ENCODE data around the gene ERI3. TPM values are rescaled to one million over a fixed set of nuclear protein-coding genes. Genes with fewer than 3 reads are reported as not detected.
A peak's percentile ranks its signal among the peaks of the same experiment; 100 is the strongest.

Gene ERI3
- total RNA-seq, 1 donor from 2014 or later: 52.7 TPM

DNA sequence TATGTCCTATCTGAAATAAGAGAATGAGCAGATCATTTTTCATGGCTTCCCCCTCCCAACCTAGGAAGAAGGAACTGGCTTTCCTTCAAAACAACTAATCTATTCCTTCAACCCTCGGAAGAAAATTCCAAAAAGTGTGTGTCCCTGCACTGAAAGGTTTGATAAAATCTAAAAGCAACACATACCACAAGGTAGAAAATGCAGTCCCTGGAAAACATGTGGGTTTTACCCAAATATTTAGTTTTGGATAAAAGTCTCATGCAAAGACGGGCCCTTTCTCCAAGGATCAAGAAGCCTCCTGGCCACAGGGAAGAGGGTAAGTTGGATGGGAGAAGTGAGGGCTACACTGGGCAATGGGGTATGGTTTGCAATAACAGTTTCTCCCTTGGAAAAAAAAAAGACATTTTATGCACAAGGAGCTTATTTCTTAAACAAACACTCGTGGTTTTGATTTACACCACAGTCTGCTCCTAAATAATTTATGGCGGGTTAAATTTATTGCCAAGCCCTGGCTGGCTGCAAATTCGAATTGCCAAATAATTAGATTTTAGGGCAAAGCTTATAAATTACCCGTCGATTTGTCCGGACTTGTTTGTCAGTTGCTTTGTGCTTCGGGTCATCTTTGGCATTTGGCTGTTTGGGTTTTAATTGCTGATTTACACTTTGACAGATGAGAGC is 28.9 kb downstream of the ERI3 start:
- intact Hi-C loops (cut with DNase I): no loop called here
- ATAC-seq (no peak), DNase-seq (ENCODE audit: missing footprints) (no peak)

DNA sequence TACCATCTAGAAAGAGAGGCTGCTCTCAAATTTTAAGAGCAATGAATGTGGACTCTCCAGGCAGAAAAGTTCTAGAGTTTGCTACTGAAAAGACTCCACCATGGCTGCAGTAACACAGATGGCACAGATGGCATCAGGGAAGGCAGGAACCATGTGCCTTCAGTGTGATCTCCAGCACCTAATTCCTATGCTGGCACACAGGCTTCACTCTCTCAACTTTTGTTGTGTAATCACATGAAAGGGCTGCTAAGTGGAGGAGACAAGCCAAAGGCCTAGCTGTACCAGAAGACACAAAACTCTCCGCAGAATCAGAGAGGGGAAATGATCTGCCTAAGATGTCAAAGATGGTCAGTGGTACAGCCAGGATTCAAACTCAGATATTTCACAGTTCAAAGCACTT is 31.1 kb downstream of the ERI3 start:
- ATAC-seq (peak; percentile 49), DNase-seq (ENCODE audit: missing footprints) (no peak)
- intact Hi-C loops (cut with DNase I): no loop called here

DNA sequence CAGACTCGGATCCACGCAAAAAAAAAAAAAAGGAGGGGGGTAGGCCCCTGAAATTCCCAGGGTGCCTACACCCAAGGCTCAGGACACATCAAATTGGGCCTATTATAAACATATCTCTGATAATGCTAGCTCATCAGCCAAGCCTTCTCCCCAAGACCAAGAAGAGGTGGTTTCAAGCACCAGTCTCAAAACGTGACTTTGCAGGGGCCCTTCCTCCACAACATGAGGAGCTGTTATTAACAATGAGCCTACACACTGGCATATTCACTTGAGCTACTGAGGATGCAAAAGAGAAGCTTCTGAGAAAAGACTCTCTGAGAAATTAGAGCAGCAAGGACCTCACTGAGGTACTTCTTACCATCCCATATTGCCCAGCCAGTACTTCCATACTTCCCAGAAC is 32.7 kb downstream of the ERI3 start:
- intact Hi-C loops (cut with DNase I): no loop called here
- no peak for DNase-seq (ENCODE audit: missing footprints)
- no peak for ATAC-seq

DNA sequence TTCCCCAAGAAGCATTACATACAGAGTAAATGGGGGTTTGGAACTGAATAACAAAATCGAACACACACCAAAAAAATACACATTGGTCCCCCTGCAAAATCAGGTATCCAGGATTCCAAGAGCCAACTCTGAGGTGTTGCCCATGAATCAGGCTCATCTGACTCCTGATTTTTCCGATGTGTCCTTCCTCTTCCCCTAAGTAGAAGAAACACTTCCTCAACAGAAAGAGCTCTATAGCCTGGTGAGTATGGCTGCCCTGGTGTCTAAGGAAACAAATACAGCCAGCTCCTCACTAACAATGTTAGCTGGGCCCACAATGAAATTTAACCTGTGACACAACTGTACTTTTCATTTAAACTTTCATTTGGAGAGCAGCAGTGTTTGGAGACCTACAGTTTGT is 33.6 kb downstream of the ERI3 start:
- intact Hi-C loops (cut with DNase I): no loop called here
- DNase-seq (ENCODE audit: missing footprints) (no peak), ATAC-seq (no peak)

DNA sequence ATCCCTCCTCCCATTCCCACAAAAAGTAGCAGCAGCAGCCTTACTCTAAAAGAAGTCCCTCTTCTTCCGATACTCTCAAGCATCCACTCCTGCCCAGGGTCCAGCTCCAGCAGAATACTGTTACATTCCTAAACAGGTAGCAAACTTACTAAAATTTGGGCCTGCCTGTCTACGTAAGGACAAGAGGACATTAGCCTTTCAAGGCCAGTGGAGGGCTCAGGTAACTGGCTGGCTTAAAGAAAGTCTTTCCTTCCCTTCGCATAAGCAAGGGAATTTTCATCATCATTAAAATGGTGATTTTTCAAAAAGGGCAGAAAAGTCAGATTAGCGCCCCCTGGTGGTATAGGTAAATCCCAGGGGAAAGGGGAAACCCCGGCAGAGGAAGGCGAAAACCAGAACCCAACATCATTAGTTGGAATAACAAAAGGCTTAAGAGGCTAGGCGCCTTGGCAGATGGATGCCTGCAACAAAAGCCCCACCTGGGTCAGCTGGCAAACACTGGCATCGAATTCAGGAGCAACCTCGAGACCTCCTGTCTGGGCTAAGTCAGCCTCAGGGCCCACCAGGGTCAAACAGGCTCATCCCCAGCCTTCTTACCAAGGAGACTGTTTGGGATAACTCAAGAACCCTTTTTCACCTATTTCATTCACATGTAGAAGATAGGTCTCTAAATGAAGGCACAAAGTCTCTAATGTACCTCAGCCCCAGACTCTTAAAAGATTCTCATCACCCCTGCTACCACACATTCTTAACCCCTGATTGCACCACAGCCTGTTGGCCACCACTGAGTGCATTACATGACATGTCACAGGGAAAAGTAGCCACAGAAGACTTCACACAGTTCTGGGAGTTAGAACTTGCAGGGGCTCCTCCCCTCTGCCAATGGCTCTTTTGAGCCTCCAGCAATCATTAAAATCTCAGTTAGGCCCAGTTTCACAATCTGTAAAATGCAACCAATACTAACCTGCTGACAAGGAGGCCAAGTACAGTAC is 36.7 kb downstream of the ERI3 start:
- ATAC-seq: no peak
- intact Hi-C loops (cut with DNase I): loop anchor here (2.0 to 5.0 kb wide), 2 partner anchors 81 to 100 kb away; no protein-coding TSS in a partner anchor
- no peak for DNase-seq (ENCODE audit: missing footprints)

DNA sequence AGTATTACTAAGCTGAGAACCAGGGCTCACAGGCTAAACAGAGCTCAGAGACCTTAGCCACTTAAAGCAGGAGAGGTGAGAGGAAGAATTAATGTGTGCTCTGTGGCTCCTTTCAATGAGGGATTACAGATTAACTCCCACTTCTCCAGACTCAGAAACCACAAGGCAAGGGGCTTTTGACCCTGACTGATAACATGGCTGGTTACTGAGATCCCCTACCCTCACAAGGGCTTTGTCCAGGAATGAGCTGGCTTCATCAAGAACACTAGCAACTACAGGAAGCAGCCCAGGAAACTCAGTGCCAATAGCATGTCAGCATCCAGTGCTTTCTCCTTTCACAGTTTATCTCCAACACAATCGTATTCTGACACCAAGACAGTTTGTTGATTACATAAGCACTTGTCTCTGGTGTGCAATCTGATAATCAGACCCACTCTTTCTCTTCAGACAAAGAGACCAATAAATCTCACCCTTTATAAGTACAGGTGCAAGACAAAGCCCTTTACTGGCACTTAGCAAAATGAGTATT is 38.8 kb downstream of the ERI3 start:
- intact Hi-C loops (cut with DNase I): loop anchor here (5.0 kb wide), 1 partner anchor 79 kb away; no protein-coding TSS in a partner anchor
- no peak for DNase-seq (ENCODE audit: missing footprints)
- ATAC-seq: no peak

DNA sequence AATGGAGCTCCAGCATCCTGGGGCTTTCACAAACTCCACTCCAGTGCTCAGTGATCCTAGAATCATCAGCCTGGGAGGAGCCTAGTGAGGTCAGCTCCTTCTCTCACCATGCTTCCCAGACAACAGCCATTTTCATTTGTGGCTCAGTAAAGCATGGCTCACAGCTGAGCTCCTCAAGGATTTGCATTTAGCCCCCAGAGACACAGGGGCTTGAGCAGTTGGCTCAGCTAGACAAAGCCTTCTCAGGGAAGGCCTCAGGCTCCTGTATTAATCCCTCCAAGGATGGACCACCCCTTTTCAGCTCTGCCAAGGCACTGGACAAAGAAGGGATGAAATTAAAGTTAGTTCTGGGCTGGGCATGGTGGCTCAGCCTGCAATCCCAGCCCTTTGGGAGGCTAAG is 39.5 kb downstream of the ERI3 start:
- DNase-seq (ENCODE audit: missing footprints) (no peak), ATAC-seq (no peak)
- intact Hi-C loops (cut with DNase I): loop anchor here (5.0 kb wide), 1 partner anchor 78 kb away; no protein-coding TSS in a partner anchor

DNA sequence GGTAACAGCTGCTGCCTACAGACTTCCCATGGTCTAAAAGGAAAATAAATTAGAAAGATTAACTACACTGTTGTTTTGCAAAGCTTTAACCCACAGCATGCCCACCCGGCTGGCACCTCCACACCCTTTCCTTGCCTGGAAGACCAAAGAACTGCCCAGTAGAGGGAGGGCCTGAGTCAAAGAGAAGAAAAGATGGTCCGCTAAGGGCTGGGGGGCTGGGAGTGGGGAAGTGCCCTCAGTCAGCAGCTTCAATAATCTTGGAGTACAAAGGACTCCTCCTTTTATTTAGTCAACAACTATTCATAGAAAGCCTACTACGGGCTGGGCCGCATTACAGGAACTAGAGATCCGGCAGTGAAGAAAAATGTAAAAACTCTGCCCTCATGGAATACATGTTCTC is 40.6 kb downstream of the ERI3 start:
- ATAC-seq: no peak
- no peak for DNase-seq (ENCODE audit: missing footprints)
- intact Hi-C loops (cut with DNase I): no loop called here

DNA sequence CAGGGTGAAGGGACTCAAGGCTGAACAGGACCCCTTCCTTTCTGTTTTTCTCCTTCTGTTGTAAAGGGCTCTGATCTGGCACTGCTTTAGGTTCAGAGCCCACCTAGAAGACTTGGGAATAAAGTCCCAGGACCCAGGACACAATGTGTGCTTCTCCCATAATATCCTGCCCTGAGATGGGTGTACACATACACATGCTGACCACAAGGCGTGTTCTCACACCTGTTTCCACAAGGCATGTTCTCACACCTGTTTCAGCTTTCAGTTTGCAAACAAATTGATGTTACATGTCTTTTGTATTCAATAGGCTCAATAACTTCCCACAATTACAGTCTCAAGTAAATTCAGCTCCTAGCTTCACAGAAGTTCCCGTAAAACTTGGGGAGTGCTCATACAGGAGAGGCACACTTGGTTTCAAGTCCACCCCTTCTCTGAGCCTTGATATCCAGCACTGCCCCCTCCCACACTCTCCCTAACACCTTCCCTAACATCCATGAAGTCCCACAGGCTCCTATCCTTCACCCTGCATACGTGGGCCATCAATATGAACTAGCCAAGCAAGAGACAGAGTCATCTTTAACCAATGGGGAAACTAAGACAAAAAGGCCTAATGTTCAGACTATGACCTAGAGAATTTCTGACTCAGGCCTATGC is 41.7 kb downstream of the ERI3 start:
- DNase-seq (ENCODE audit: missing footprints) (no peak), ATAC-seq (no peak)
- intact Hi-C loops (cut with DNase I): no loop called here

DNA sequence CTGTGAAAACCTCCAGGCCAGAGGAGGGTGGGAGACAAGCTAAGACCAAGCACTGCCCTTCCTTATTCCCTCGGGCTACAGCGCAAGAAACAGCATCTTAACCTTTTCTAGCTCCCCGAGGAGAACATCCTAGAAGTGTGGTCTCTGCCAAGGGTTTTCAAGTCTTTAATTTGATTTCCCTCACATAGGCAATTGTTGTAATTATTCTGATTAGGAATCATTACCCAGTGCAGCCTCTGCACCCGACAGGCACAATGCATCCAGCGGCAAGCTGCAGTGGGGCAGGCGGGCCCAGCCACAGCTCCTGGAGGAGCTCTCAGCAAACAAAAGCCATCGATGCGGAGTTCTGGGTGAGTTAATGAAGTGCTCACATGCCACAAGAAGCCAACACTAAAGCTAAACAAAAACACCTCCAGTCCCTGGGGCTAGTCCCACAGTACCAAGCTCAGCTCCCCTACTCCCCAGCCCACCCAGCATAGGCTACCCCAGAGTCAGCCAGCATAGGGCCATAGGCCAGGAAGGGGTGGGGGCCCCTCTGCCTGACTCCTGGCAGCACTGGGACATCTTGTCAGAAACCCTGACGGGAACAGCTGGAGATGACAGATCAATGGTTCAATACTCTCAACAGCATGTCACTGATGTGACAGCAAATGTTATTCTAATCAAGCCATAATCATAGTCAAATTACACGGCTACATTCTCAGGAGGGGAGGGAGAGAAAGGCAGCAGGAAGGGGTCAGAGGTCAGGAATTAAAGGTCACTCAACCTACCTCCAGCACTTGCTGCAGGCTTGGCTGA is 42.5 kb downstream of the ERI3 start:
- DNase-seq (ENCODE audit: missing footprints) (no peak), ATAC-seq (no peak)
- intact Hi-C loops (cut with DNase I): no loop called here

DNA sequence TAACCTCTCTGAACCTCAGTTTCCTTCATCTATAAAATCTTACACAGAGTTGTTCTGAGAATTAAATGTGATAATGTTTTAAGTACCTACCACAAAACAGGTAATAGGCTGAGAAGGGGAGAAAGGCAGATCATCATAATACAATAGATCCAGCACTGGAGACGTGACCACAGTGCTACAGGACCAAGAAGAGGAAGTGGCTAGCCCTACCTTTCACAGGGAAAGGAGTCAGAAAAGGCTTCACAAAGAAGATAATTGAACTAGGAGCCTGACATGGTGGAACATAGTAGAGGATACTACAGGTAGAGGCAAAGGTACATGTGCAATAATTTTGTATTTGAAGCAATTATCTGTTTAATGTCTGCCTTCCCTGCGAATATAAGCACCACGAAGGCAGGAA is 45.1 kb downstream of the ERI3 start:
- ATAC-seq: no peak
- intact Hi-C loops (cut with DNase I): no loop called here

DNA sequence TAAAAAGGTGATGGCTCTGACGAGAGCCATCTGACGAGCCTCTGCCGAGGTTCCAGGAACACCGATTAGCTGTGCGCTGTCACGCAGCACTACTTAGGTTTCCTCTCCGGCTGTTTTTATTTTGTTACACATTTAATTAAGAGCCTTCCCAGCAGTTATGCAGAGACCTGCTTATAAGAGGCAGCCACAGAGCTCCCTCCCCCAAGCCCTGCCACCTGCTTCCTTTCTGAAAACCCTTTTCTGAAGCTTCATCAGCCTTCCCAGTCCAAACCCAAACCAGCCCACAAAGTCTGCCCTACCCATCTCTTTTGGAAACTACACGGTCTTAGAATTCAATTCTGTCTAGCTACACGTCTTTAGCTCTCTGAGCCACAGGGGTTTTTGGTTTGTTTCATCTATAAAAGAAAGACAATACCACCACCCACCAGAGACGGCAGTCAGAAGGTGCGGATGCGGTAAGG is 49.1 kb downstream of the ERI3 start:
- DNase-seq (ENCODE audit: missing footprints): no peak
- no peak for ATAC-seq
- intact Hi-C loops (cut with DNase I): no loop called here

More for the DNA sequence above, 45.1 kb downstream of the ERI3 start:
- DNase-seq (ENCODE audit: missing footprints): no peak

DNA sequence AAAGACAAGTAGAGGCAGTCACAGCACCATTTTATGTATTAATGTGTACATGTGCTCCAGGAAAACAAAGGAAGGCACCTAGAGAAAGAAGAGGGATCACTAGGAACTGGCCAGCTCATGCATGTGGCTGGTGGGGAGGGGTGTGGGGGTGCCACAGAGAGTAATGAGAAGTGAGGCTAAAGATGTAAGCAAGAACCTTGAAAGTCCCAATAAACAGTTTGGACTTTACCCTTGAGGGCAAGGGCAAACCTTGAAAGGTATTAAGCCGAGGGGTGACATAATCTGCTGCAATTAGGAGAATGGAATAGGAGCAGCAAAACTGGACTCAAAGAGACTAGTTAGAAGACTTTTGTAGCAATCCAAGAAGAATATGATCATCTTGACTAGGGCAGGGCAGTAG is 51.5 kb downstream of the ERI3 start:
- no peak for DNase-seq (ENCODE audit: missing footprints)
- no peak for ATAC-seq
- intact Hi-C loops (cut with DNase I): no loop called here

DNA sequence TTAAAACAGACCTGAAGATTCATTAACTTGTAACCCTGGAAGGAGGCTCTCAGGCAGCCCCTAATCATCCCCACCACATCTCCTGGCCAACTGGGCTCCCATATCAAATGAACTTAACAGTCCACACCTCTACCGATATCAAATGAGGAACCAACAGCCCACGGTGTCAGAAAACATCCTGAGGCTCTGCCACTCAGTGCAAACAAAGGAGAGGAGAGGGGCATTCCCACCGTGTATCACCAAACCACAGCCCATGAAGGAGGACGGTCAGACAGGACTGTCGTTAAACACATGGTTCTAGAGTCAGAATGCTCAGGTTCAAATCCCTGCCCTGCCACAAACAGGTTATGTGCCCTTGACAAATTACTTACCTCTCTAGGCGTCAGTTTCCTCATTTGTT is 52.5 kb downstream of the ERI3 start:
- DNase-seq (ENCODE audit: missing footprints) (no peak), ATAC-seq (no peak)
- intact Hi-C loops (cut with DNase I): no loop called here

DNA sequence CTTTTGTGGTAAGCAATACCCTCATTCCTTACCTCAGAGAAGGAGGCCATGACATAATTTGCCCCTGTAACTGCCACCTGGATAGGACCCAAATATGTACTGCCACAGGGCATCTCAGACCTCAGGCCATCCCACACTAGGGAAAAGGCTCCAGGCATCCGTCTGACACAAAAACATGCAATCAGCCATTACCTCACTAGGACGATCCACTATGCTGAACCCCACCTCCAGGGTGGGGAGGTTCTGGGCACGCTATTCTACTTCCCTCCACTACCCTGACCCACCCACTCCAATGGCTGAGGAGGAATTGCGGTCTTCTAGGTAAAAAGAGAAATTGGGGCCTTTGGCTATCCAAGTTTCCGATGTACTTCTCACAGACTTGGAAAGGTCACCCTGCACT is 53.6 kb downstream of the ERI3 start:
- DNase-seq (ENCODE audit: missing footprints): no peak
- intact Hi-C loops (cut with DNase I): no loop called here
- no peak for ATAC-seq

DNA sequence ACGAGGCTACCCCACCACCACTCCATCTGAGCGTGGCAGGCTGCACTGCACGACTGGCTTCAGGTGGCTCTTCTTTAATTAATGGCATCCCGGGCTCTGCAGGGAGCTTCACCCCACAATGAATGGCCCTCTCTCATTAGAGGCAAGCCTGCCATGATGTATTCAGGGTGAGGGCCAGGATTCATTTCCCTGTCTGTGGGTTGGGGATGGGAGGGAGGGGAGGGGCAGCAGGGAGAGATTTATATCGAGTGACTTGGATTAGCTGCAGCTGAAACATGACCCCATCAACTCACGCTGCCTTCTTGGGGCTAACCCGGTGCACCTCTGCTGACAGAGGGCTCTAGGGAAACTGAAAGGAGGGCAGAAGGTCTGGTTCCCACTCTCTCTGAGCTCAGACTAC is 54.2 kb downstream of the ERI3 start:
- ATAC-seq (no peak), DNase-seq (ENCODE audit: missing footprints) (no peak)
- intact Hi-C loops (cut with DNase I): no loop called here

DNA sequence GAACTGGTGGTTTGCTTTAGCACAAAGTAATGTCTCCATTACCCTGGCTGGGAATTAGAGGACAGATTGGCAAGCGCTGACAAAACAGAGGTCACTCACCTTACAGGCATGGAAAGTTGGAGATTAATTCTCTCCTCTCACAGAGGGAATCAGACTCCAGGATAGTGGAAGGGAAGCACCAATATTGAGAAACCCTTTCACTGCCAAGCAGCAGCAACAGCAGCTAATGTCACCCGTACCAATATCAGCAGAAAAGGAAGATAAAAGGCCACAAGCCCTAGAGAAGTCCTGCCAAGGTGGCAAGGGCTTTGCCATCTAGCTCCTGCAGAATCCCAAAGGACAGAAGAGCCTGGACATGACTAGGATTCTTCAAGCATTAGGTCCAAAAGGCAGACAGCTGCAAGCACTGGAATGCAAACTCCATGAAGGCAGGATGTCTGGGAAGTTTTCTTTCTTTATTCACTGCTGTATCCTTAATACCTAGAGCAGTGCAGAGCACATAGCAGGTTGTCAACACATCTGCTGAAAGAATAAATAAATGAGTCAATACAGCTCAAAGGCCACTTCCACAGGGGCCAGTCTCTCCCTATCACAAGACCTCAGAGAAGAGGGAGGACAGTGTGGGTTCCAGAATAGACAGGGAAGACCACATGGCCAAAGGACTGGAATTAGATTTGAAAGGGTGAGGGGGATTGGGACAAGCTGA is 57.2 kb downstream of the ERI3 start:
- ATAC-seq (no peak), DNase-seq (ENCODE audit: missing footprints) (no peak)
- intact Hi-C loops (cut with DNase I): no loop called here

DNA sequence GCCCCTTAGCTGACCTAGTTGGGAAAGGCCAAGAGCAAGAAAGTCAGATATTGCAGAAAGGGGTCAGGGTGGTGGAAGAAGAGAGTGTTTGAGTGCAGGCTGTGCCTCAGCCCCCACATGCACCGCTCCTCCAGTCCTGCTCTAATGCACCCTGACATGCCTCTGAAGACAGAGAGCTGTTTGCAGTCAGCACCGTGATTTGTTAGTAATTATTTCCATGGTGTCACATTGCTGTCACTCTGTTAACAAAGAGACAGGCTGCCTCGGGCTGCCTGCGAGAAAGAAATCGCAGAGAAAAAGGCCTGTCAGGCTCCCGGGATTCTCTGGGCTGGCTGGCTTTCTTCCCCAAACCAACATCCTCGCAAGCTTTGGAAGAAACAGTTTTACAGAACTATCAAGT is 58.3 kb downstream of the ERI3 start:
- no peak for DNase-seq (ENCODE audit: missing footprints)
- intact Hi-C loops (cut with DNase I): no loop called here

More for the DNA sequence above, 58.3 kb downstream of the ERI3 start:
- no peak for ATAC-seq

All from Right ventricle myocardium inferior (tissue), 1 donor.